ENCODE measurements around the gene SH2D6.

GRCh38 chr2:85481818-85482777 lies 63.6 kb downstream of the SH2D6 start:
- TF ChIP-seq CTCF (IDR thresholded peaks at IDR 0.05) = no peak
- TF ChIP-seq EZH2 (IDR thresholded peaks at IDR 0.05) = no peak

Measured in neural progenitor cell (in vitro differentiated cells).